OCI-LY7 (cell line): ENCODE measurements around the gene ASXL1. TPM values are rescaled to one million over a fixed set of nuclear protein-coding genes. Genes with fewer than 3 reads are reported as not detected.

Experiments used
- BruUV-seq: library from RNA; stranded (reverse); fragments of 400-500 nt; replicated peaks from 2 replicates; lab custom pipeline; 2021; lab: Mats Ljungman, UMichigan
- CTCF ChIA-PET: fragments of 300-600 bp; sonication (Branson Sonifier 250); formaldehyde crosslinking; loops from one replicate; lab custom pipeline; 2022; ENCODE audit warnings: antibody characterized with exemption; ENCODE audit not compliant: unreplicated experiment; lab: Charles Lee
- POLR2A ChIA-PET: fragments of 300-600 bp; sonication (Branson Sonifier 250); formaldehyde crosslinking; loops from one replicate; lab custom pipeline; 2022; ENCODE audit warnings: antibody characterized with exemption; lab: Charles Lee
- DNase-seq: peaks from one replicate; pipeline ENCODE4 v3.0.0-alpha.2; 2015; ENCODE audit warnings: low spot score
- H2AFZ ChIP-seq: fragments of 200-600 bp; sonication (generic), shearing (Covaris generic); 2 replicates; pipeline ENCODE4 v1.6.1; 2014; ENCODE audit warnings: mild to moderate bottlenecking, antibody characterized with exemption, low read length, moderate library complexity
- H3K27ac ChIP-seq: fragments of 200-600 bp; sonication (generic); 2 replicates; pipeline ENCODE4 v1.5.1; 2014; ENCODE audit warnings: mixed run types, low read depth, mild to moderate bottlenecking, moderate library complexity, low read length, inconsistent platforms; ENCODE audit not compliant: poor library complexity, severe bottlenecking
- H3K36me3 ChIP-seq: fragments of 200-600 bp; sonication (generic); 2 replicates; pipeline ENCODE4 v1.6.1; 2014; ENCODE audit warnings: mild to moderate bottlenecking, antibody characterized with exemption, low read length, moderate library complexity, mixed read lengths; ENCODE audit not compliant: insufficient read depth
- H3K4me1 ChIP-seq: fragments of 200-600 bp; sonication (generic); 2 replicates; pipeline ENCODE4 v1.5.1; 2014; ENCODE audit warnings: mild to moderate bottlenecking, low read length; ENCODE audit not compliant: insufficient read depth, poor library complexity, severe bottlenecking
- H3K4me2 ChIP-seq: fragments of 200-600 bp; sonication (generic); 2 replicates; pipeline ENCODE4 v1.6.1; 2014; ENCODE audit warnings: mild to moderate bottlenecking, low read length
- H3K4me3 ChIP-seq: fragments of 200-600 bp; sonication (generic); 2 replicates; pipeline ENCODE4 v1.5.1; 2014; ENCODE audit warnings: mild to moderate bottlenecking, low read depth, low read length; ENCODE audit not compliant: poor library complexity, severe bottlenecking
- H3K79me2 ChIP-seq: fragments of 200-600 bp; sonication (generic); 2 replicates; pipeline ENCODE4 v1.6.1; 2016; ENCODE audit warnings: low read depth, mild to moderate bottlenecking, low read length, moderate library complexity, mixed read lengths; ENCODE audit not compliant: insufficient read depth
- H3K9me2 ChIP-seq: fragments of 200-600 bp; sonication (generic); 2 replicates; pipeline ENCODE4 v1.6.1; 2016; ENCODE audit warnings: mild to moderate bottlenecking, low read length, mixed read lengths; ENCODE audit not compliant: insufficient read depth
- H3K9me3 ChIP-seq: fragments of 200-600 bp; sonication (generic); 2 replicates; pipeline ENCODE4 v1.6.1; 2014; ENCODE audit warnings: mild to moderate bottlenecking, mixed run types, low read length, mixed read lengths
- H4K20me1 ChIP-seq: fragments of 200-600 bp; sonication (generic); 2 replicates; pipeline ENCODE4 v1.6.1; 2014; ENCODE audit warnings: mild to moderate bottlenecking, antibody characterized with exemption, low read length, moderate library complexity, mixed read lengths; ENCODE audit not compliant: insufficient read depth
- CTCF ChIP-seq: fragments of 200-600 bp; sonication (generic); conservative IDR thresholded peaks from 2 replicates; pipeline ENCODE4 v1.5.1; 2014; ENCODE audit warnings: mild to moderate bottlenecking, antibody characterized with exemption, low read length, moderate library complexity, mixed read lengths
- EZH2phosphoT487 ChIP-seq: fragments of 200-600 bp; sonication (generic); IDR thresholded peaks from 2 replicates; pipeline ENCODE4 v1.6.1; 2018; ENCODE audit warnings: low read depth, borderline replicate concordance, mild to moderate bottlenecking, mixed run types, antibody characterized with exemption, low read length, moderate library complexity, mixed read lengths
- intact Hi-C: fragments of 100-400 bp; cut with micrococcal nuclease; formaldehyde crosslinking; loops from one replicate; pipeline ENCODE4 v1.10.0; 2022; ENCODE audit not compliant: unreplicated experiment
- total RNA-seq, 2 experiments: library from RNA; depleted of rRNA in 1 of 2; stranded (reverse); fragments of >200 nt in 1 of 2; shearing (Covaris generic) in 1 of 2; gene quantifications; 2 replicates each; pipeline ENCODE4 v1.2.3, GENCODE V29; 2014 to 2022

Gene ASXL1
- total RNA-seq, 2 experiments from 2014 or later = 84.7 to 122 TPM

GRCh38 chr20:32360333-32360634, 2.2 kb downstream of the ASXL1 start:
- Histone ChIP-seq H4K20me1 (peaks cover 24% of the 10 kb centered on the region), H3K9me2 (no peaks in the 10 kb centered on the region), H3K27ac (peak overlapping the region; percentile 75), H3K4me3 (peak overlapping the region; percentile 87), H3K79me2 (peaks cover 75% of the 10 kb centered on the region), H2AFZ (no peak overlapping the region), H3K9me3 (no peaks in the 10 kb centered on the region), H3K4me1 (peaks cover 73% of the 10 kb centered on the region), H3K36me3 (peaks cover 31% of the 10 kb centered on the region), H3K4me2 (peak overlapping the region; percentile 82)
- no peak for TF ChIP-seq CTCF
- TF ChIP-seq EZH2phosphoT487 = no peak
- DNase-seq = no peak
- CTCF ChIA-PET = no interaction called here
- intact Hi-C loops = no loop called here
- BruUV-seq = no TSS peak
- POLR2A ChIA-PET = interaction anchor here (2.1 kb wide), 1 partner anchor 8 kb away, joined by 11 read pairs; no protein-coding TSS in a partner anchor

- CTCF ChIA-PET = no interaction called here
- BruUV-seq = no TSS peak
- Histone ChIP-seq H3K4me3 (peak overlapping the region; percentile 7), H3K79me2 (peaks cover 92% of the 10 kb centered on the region), H3K4me2 (peak overlapping the region; percentile 83), H4K20me1 (peaks cover 45% of the 10 kb centered on the region), H3K36me3 (peaks cover 50% of the 10 kb centered on the region), H3K4me1 (peaks cover 77% of the 10 kb centered on the region), H3K27ac (peak overlapping the region; percentile 8), H2AFZ (no peak overlapping the region), H3K9me2 (no peaks in the 10 kb centered on the region), H3K9me3 (no peaks in the 10 kb centered on the region)
- TF ChIP-seq CTCF (no peak), EZH2phosphoT487 (no peak)
- intact Hi-C loops = no loop called here
- POLR2A ChIA-PET = interaction anchor here (0.7 to 1.7 kb wide), 4 partner anchors 11 to 90 kb away, joined by 3 to 4 read pairs (median 4); no protein-coding TSS in a partner anchor
- DNase-seq = no peak
Observed at GRCh38 chr20:32362901-32363364, 4.8 kb downstream of the ASXL1 start.

GRCh38 chr20:32363492-32363891, 5.4 kb downstream of the ASXL1 start:
- Histone ChIP-seq H3K36me3 (peaks cover 54% of the 10 kb centered on the region), H3K4me2 (peak overlapping the region; percentile 83), H3K9me2 (no peaks in the 10 kb centered on the region), H3K4me1 (peaks cover 83% of the 10 kb centered on the region), H3K4me3 (peak overlapping the region; percentile 12), H3K79me2 (peaks cover 98% of the 10 kb centered on the region), H3K9me3 (no peaks in the 10 kb centered on the region), H4K20me1 (peaks cover 48% of the 10 kb centered on the region), H3K27ac (peak overlapping the region; percentile 8), H2AFZ (no peak overlapping the region)
- CTCF ChIA-PET = no interaction called here
- BruUV-seq = no TSS peak
- no peak for DNase-seq
- intact Hi-C loops = no loop called here
- POLR2A ChIA-PET = interaction anchor here (0.7 to 1.7 kb wide), 4 partner anchors 11 to 91 kb away, joined by 3 to 4 read pairs (median 4); no protein-coding TSS in a partner anchor
- TF ChIP-seq EZH2phosphoT487 (no peak), CTCF (no peak)
